AG09319 (cell line): ENCODE measurements around the gene ICE1.
"Not testable (repeated sequence)": the region's sequence is repeated elsewhere in the genome, so short reads cannot be mapped to it uniquely, and the experiment has no call there.

ENCODE experiments used
- DNase-seq: peaks from one replicate; pipeline ENCODE4 v3.0.0-alpha.2; 2010; ENCODE audit warnings: low read depth; ENCODE audit errors: extremely low read depth
- TF ChIP-seq, protein P1 (sequence below): IDR thresholded peaks from 2 replicates; pipeline ENCODE4 v1.5.1; 2011; ENCODE audit warnings: low read depth, mild to moderate bottlenecking, inconsistent platforms, low read length, moderate library complexity

The ICE1 gene

DNA sequence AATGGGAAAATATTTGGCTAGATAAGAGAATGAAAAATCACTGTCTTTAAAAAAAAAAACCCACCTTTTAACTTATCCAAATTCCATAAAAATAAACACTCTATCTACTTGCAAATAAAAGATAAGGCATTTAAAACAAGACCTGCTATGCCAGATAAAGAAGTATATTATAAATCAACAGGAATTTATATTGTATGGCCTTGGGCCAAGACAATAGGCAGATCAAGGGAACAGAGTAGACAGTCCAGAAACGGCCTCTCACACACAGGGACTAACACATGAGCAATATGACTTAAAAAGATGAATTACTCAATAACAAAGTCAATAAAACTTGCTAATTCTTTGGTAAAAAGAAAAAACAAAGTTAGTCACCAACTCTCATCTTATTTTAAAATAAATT is 34.7 kb upstream of the ICE1 start:
- DNase-seq = no peak
- TF ChIP-seq, protein P1, sequence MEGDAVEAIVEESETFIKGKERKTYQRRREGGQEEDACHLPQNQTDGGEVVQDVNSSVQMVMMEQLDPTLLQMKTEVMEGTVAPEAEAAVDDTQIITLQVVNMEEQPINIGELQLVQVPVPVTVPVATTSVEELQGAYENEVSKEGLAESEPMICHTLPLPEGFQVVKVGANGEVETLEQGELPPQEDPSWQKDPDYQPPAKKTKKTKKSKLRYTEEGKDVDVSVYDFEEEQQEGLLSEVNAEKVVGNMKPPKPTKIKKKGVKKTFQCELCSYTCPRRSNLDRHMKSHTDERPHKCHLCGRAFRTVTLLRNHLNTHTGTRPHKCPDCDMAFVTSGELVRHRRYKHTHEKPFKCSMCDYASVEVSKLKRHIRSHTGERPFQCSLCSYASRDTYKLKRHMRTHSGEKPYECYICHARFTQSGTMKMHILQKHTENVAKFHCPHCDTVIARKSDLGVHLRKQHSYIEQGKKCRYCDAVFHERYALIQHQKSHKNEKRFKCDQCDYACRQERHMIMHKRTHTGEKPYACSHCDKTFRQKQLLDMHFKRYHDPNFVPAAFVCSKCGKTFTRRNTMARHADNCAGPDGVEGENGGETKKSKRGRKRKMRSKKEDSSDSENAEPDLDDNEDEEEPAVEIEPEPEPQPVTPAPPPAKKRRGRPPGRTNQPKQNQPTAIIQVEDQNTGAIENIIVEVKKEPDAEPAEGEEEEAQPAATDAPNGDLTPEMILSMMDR = no peak

DNA sequence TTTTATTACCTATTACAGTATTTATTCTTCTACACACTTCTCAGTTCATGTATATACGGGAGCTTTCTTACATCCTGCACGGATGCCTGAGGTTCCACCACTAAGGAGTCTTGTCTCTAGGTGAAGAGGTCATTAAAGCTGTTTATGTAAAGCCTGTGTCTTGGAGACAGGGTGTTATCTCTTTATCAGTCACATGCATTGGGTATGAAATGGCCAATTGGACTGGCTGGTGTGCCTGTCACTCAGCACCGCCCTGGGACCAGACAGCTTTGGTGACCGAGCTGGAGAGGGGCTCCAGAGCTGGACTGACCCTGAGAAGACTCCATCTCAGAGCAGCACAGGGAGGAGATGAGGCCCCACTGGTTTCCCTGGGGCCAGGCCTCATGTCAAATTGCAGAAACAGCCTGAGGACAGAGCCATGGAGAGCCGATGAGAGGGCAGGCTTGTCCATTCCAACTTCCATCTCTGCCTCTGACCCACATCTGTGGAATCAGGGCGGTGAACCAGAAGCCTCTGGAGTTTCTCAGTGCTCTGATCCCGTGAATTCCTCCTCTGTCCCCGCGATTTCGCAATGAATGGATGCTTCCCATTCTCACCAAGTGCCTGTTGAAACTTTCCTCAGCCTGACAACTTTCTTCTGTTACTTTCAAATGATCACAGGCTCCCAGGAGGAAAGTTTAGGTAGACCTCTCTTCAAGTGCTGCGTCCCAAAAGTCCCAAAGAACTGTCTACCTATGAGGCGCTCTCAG is 32.2 kb upstream of the ICE1 start:
- DNase-seq = not testable (repeated sequence)

DNA sequence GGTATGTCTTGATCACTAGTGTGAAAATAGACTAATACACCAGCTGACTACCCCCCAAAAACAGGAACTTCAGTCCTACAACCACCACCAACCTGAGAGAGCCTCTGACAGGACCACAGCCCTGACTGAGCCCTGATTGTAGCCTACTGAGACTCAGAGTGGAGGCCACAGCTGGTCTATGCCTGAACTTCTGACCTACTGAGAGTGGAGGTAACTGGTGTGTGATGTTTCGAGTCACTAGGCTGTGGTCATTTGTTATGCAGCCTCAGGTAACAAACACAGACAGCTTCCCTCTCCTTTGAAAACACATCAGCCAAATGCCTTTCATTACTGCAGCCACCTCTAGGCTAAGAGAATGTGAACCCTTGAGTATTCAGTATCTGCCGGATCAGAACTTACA is 30.0 kb upstream of the ICE1 start:
- DNase-seq = not testable (repeated sequence)

DNA sequence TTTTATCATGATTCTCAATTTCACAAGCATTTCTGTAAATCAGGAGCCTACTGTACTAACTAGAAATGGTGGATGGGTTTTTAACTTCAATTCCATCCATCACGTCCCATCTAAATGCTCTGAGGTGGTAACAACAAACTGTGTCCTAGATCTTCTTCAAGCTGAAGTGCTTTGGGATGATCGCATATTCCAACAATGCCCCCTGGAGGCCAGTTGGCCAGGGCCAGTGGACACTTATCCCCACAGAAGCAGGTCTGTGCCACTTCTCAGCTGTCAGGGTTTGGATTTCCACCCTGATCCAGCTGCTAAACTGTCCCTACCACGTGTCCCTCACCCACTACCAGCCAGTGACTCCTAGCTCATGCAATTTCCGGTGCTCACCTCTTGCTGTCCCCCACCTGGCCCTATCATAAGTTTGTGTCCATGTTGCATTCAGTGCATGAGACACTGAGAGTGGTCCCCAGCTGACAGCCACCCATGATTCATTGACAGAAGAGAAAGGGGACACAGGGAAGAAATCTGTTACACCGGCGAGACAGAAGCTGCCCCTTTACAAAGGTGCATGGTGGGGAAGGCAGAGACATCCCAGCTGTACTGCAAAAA is 28.0 kb upstream of the ICE1 start:
- TF ChIP-seq, protein P1 = peak; percentile 46
- not testable (repeated sequence) for DNase-seq

DNA sequence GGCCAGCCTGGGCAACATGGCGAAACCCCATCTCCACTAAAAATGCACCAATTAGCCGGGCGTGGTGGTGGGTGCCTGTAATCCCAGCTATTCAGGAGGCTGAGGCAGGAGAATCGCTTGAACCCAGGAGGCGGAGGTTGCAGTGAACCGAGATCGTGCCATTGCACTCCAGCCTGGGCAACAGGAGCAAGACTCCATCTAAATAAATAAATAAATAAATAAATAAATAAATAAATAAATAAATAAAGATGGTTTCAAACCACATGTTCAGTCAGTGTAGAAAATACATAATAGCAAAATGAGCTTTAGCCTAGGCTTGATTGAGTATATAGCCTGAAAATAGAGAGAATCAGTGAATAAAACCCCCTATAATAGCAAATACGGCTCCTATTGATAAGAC is 27.4 kb upstream of the ICE1 start:
- DNase-seq = not testable (repeated sequence)

DNA sequence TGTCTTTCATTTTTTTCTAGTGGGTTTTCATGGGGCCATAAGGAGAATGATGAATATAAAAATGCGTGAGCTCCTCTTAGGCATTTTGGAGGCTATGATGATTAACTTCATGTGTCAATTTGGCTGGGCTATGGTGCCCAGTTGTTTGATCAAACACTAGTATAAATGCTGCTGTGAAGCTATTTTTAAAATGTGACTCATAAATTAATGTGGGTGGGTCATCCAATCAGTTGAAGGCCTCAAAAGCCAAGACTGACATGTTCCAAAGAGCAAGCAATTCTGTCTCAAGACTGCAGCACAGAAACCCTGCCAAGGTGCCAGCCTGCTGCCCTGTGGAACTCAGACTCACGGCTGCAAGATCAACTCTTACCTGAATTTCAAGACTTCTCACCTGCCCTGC is 24.4 kb upstream of the ICE1 start:
- DNase-seq = no peak
- TF ChIP-seq, protein P1 = no peak

DNA sequence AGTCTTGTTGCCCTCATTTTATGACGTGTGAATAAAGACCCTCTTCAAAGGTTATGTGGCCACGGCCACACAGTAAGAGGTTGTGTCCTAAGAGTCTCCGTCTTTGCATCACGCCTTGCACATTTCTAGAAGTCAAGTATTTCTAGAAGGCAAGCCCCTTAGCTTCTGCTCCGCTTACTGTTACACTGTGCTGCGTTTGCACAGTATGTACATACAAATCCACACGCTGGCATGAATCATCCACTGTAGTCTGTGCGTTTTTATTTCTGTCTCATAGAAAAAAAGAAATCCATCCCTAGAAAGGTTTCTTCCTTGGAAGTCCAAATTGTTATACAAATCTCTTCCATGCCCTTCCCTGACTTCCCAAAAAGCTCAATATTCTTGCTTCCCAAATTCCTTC is 21.4 kb upstream of the ICE1 start:
- TF ChIP-seq, protein P1 = no peak
- no peak for DNase-seq

DNA sequence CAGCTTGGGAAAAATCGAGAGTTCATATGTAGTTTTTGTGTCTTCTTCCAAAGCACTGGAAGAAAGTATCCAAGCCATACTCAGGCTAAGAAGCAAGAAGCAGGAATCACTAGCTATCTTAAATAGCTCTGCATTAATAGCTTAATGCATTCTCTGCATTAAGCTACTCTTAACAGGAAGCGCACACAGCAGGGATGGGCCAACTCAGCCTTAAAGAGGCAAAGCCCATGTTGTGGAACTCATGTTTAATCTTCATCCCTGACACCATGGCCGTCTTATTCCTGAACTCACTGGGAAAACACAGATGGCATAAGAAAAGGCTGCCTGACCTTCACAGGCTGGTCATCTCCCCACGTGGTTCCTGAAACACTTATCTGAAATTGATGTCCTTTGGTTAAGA is 18.7 kb upstream of the ICE1 start:
- no peak for DNase-seq
- TF ChIP-seq, protein P1 = no peak

DNA sequence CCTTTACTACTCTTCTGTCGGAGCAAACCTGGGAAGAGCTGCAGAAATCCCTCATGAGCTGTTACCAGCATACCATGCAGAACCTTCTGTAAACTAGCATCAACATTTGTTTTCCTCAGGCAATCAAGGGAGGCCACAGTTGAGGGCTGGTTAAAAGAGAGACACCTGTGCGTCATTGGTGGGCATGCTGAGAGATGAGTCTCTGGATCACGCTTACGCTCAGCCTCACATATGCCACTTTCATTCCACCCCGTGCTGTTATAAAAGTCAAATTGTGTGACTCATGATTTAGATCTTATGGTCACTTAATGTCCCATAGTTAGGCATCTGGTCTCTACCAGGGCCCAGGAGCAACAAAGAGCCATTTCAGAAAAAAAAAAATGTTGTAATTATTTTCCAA is 18.1 kb upstream of the ICE1 start:
- TF ChIP-seq, protein P1 = no peak
- DNase-seq = no peak
